A673 (cell line): ENCODE results near the gene KIF5A. TPM values are rescaled to one million over a fixed set of nuclear protein-coding genes. Genes with fewer than 3 reads are reported as not detected.
A peak's percentile ranks its signal among the peaks of the same experiment; 100 is the strongest.

Experiments used
- BruUV-seq: library from RNA; stranded (reverse); fragments of 400-500 nt; replicated peaks from 2 replicates; lab custom pipeline; 2021; lab: Mats Ljungman, UMichigan
- CTCF ChIA-PET: fragments of 300-600 bp; sonication (Branson Sonifier 250); formaldehyde crosslinking; loops from one replicate; lab custom pipeline; 2022; ENCODE audit warnings: antibody characterized with exemption; lab: Charles Lee
- POLR2A ChIA-PET: fragments of 300-600 bp; sonication (Branson Sonifier 250); formaldehyde crosslinking; loops from one replicate; lab custom pipeline; 2022; ENCODE audit warnings: antibody characterized with exemption; ENCODE audit not compliant: low non-redundant PET; lab: Charles Lee
- DNase-seq: peaks from one replicate; pipeline ENCODE4 v3.0.0-alpha.2; 2015; ENCODE audit warnings: low spot score
- H3K27ac ChIP-seq: fragments of 200-600 bp; sonication (generic); 2 replicates; pipeline ENCODE4 v1.5.1; 2016; ENCODE audit warnings: mixed run types, low read depth, mild to moderate bottlenecking, mixed read lengths, antibody characterized with exemption, low read length; ENCODE audit not compliant: poor library complexity, severe bottlenecking
- H3K27me3 ChIP-seq: fragments of 200-600 bp; sonication (generic); replicated peaks from 2 replicates; pipeline ENCODE4 v1.6.1; 2017; ENCODE audit warnings: mixed run types, low read depth, mild to moderate bottlenecking, mixed read lengths, antibody characterized with exemption, low read length; ENCODE audit not compliant: insufficient read depth, poor library complexity
- H3K36me3 ChIP-seq: fragments of 200-600 bp; sonication (generic); 2 replicates; pipeline ENCODE4 v1.6.1; 2016; ENCODE audit warnings: mixed run types, mild to moderate bottlenecking, mixed read lengths, antibody characterized with exemption, low read length; ENCODE audit not compliant: insufficient read depth, poor library complexity, severe bottlenecking
- H3K4me1 ChIP-seq: fragments of 200-600 bp; sonication (generic); 2 replicates; pipeline ENCODE4 v1.6.1; 2017; ENCODE audit warnings: mixed run types, mild to moderate bottlenecking, mixed read lengths, antibody characterized with exemption, low read length; ENCODE audit not compliant: insufficient read depth, poor library complexity, severe bottlenecking
- H3K4me3 ChIP-seq: fragments of 200-600 bp; sonication (generic); 2 replicates; pipeline ENCODE4 v1.5.1; 2016; ENCODE audit warnings: low read depth, mixed run types, mild to moderate bottlenecking, mixed read lengths, low read length; ENCODE audit not compliant: poor library complexity, severe bottlenecking
- H3K9me3 ChIP-seq: fragments of 200-600 bp; sonication (generic); 2 replicates; pipeline ENCODE4 v1.6.1; 2016; ENCODE audit warnings: mixed run types, low read depth, mild to moderate bottlenecking, mixed read lengths, antibody characterized with exemption, low read length; ENCODE audit not compliant: poor library complexity, severe bottlenecking
- CTCF ChIP-seq: fragments of 300-800, 200-600 bp; sonication (generic); conservative IDR thresholded peaks from 2 replicates; pipeline ENCODE4 v1.5.1; 2017; ENCODE audit warnings: low read depth, mild to moderate bottlenecking, antibody characterized with exemption, low read length, moderate library complexity, mixed read lengths
- EZH2 ChIP-seq: fragments of 200-600 bp; sonication (generic); IDR thresholded peaks from 2 replicates; pipeline ENCODE4 v1.6.1; 2017; ENCODE audit warnings: borderline replicate concordance, low read depth, mild to moderate bottlenecking, mixed read lengths, antibody characterized with exemption, low read length; ENCODE audit not compliant: poor library complexity, severe bottlenecking
- intact Hi-C: fragments of 100-400 bp; cut with micrococcal nuclease; formaldehyde crosslinking; loops from one replicate; pipeline ENCODE4 v1.10.0; 2022; ENCODE audit not compliant: unreplicated experiment
- total RNA-seq: library from RNA; stranded (reverse); gene quantifications from 2 replicates; pipeline ENCODE4 v1.2.3, GENCODE V29; 2021

KIF5A gene
- total RNA-seq, 1 experiment from 2014 or later: 2.1 TPM

GRCh38 chr12:57553343-57554202, 3.7 kb downstream of the KIF5A start:
- ChIA-PET CTCF (no interaction called here), POLR2A (interaction anchor here (0.6 kb wide), 1 partner anchor 189 kb away, joined by 3 read pairs; no protein-coding TSS in a partner anchor)
- DNase-seq: peak; percentile 38
- H3K4me3 ChIP-seq: no peak overlapping the region
- intact Hi-C loops: no loop called here
- no peaks in the 10 kb centered on the region for H3K9me3 ChIP-seq
- no peak overlapping the region for H3K27ac ChIP-seq
- no peaks in the 10 kb centered on the region for H3K27me3 ChIP-seq
- no TSS peak for BruUV-seq
- peaks cover 11% of the 10 kb centered on the region for H3K4me1 ChIP-seq
- TF ChIP-seq EZH2 (no peak), CTCF (no peak)
- H3K36me3 ChIP-seq: no peaks in the 10 kb centered on the region

- no peak for TF ChIP-seq CTCF
- TF ChIP-seq EZH2: no peak
- no TSS peak for BruUV-seq
These were observed 4.6 kb downstream of the KIF5A start for GRCh38 chr12:57554453-57554852.

GRCh38 chr12:57554897-57555296, 5.1 kb downstream of the KIF5A start:
- TF ChIP-seq EZH2: no peak
- no peak for TF ChIP-seq CTCF
- intact Hi-C loops: no loop called here
- H3K4me1 ChIP-seq: peaks cover 11% of the 10 kb centered on the region
- no peaks in the 10 kb centered on the region for H3K27me3 ChIP-seq
- DNase-seq: no peak
- H3K27ac ChIP-seq: no peak overlapping the region
- no peak overlapping the region for H3K4me3 ChIP-seq
- no peaks in the 10 kb centered on the region for H3K9me3 ChIP-seq
- no TSS peak for BruUV-seq
- ChIA-PET CTCF (no interaction called here), POLR2A (no interaction called here)
- no peaks in the 10 kb centered on the region for H3K36me3 ChIP-seq

More at GRCh38 chr12:57554453-57554852, 4.6 kb downstream of the KIF5A start:
- DNase-seq: no peak
- Histone ChIP-seq H3K36me3 (no peaks in the 10 kb centered on the region), H3K9me3 (no peaks in the 10 kb centered on the region), H3K4me3 (no peak overlapping the region), H3K27me3 (no peaks in the 10 kb centered on the region), H3K4me1 (peaks cover 11% of the 10 kb centered on the region), H3K27ac (no peak overlapping the region)
- POLR2A ChIA-PET: no interaction called here
- intact Hi-C loops: no loop called here
- CTCF ChIA-PET: no interaction called here
